Ectodermal cell (in vitro differentiated cells): Measurements from ENCODE around the gene CPAMD8.

ENCODE experiments used
- H3K27ac ChIP-seq: 2 replicates; pipeline ENCODE4 v1.7.0; 2013; ENCODE audit warnings: mild to moderate bottlenecking, low read depth, low read length; ENCODE audit not compliant: insufficient read depth, poor library complexity, severe bottlenecking
- H3K27me3 ChIP-seq: 2 replicates; pipeline ENCODE4 v1.7.0; 2013; ENCODE audit warnings: mild to moderate bottlenecking, low read length; ENCODE audit not compliant: insufficient read depth, control insufficient read depth, poor library complexity, severe bottlenecking
- H3K36me3 ChIP-seq: one replicate; pipeline ENCODE4 v1.7.0; 2013; ENCODE audit warnings: low read length; ENCODE audit not compliant: control insufficient read depth, insufficient read depth
- H3K4me1 ChIP-seq: one replicate; pipeline ENCODE4 v1.7.0; 2013; ENCODE audit warnings: low read length; ENCODE audit not compliant: control insufficient read depth, insufficient read depth
- H3K4me3 ChIP-seq: 2 replicates; pipeline ENCODE4 v1.7.0; 2013; ENCODE audit warnings: low read depth, low read length, control low read depth; ENCODE audit not compliant: insufficient read depth
- H3K9me3 ChIP-seq: 2 replicates; pipeline ENCODE4 v1.7.0; 2013; ENCODE audit warnings: mild to moderate bottlenecking, low read length, moderate library complexity; ENCODE audit not compliant: control insufficient read depth
- WGBS, 2 experiments: methylation state at CpG; one replicate each; pipeline ENCODE4 v1.1.7; 2013; ENCODE audit warnings: missing lambda C conversion rate in 2 of 2; 5-methylcytosine and 5-hydroxymethylcytosine counted together

CPAMD8 gene

DNA sequence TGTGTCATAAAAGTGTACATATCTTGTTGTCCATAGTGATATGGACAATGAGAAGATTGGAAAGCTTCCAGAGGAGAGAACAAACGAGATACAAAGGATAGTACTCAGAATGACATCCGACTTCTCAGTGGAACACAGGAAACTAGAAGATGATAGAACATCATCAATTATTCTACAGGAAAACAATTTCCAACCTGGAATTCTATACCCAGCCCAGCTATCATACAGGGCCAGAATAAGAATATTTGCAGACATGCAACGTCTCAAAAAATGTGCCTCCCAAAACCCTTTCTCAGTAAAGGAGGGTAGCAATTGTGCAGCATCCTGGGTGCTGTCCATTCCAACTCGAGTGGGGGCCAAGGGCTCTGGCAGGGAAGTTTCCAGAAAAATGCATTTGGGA, 113.8 kb downstream of the CPAMD8 start:
- H3K4me3 ChIP-seq: no peak overlapping the region
- 82 to 93% methylated on average over 4 of the region's 4 CpGs for WGBS, 2 experiments
- peaks cover 5% of the 10 kb centered on the region for H3K36me3 ChIP-seq

DNA sequence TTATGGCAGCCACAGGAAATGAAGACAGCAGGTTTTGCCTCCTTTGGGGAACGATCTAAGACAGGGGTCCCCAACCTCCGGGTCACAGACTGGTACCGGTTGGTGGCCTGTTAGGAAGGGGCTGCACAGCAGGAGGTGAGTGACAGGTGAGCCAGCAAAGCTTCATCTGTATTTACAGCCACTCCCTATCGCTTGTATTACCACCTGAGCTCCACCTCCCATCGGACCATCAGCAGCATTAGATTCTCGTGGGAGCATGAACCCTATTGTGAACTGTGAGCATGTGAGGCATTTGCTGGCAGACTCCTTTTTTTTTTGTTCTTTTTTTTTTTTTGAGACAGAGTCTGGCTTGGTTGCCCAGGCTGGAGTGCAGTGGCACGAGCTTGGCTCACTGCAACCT, 115.6 kb downstream of the CPAMD8 start:
- H3K36me3 ChIP-seq: peaks cover 5% of the 10 kb centered on the region
- H3K4me1 ChIP-seq: no peaks in the 10 kb centered on the region
- no peaks in the 10 kb centered on the region for H3K9me3 ChIP-seq
- H3K27ac ChIP-seq: no peak overlapping the region
- H3K4me3 ChIP-seq: no peak overlapping the region
- 92% methylated on average over 7 of the region's 7 CpGs for WGBS, 2 experiments
- H3K27me3 ChIP-seq: no peaks in the 10 kb centered on the region

More for the DNA sequence above, 113.8 kb downstream of the CPAMD8 start:
- Histone ChIP-seq H3K27me3 (no peaks in the 10 kb centered on the region), H3K4me1 (no peaks in the 10 kb centered on the region), H3K27ac (no peak overlapping the region), H3K9me3 (no peaks in the 10 kb centered on the region)

DNA sequence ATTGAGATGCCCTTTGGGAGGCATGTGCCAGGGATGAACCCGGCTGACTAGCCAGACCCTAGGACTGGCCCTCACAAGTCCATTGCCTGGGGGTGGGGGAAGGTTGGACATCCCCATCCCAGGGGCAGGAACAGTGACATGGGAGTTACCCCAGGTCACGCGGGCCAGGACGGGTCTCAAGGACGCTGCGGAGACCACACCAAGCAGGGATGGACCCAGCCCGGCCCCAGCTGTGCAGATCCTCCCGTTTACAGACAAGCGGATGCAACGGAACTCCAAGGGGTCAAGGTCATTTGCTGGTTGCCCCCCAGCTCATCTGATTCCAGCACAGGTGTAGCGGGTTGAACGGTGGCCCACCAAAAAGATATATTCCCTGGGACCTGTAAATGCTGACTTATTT, 117.9 kb downstream of the CPAMD8 start:
- H3K27me3 ChIP-seq: no peaks in the 10 kb centered on the region
- 86 to 88% methylated on average over 12 of the region's 12 CpGs for WGBS, 2 experiments
- no peaks in the 10 kb centered on the region for H3K9me3 ChIP-seq
- no peaks in the 10 kb centered on the region for H3K4me1 ChIP-seq
- H3K27ac ChIP-seq: no peak overlapping the region
- peaks cover 4% of the 10 kb centered on the region for H3K36me3 ChIP-seq
- H3K4me3 ChIP-seq: no peak overlapping the region

DNA sequence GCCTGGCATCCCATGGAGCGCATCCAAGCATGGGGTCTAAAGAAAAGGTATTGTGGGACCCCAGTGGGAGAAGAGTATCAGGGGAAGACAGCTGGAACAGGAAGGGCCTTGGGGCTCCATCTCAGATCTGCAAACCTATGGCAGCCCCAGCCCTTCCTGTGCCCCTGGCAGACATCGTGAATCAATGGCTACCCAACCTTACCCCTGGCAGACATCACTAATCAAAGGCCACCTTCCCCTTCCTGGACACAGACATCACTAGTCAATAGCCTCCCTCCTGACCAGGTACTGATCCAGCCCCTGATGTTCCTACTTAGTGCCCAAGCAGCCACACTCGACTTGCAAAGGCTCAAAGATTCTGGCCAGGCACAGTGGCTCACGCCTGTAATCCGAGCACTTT, 122.0 kb downstream of the CPAMD8 start:
- H3K27me3 ChIP-seq: no peaks in the 10 kb centered on the region
- H3K27ac ChIP-seq: no peak overlapping the region
- no peaks in the 10 kb centered on the region for H3K9me3 ChIP-seq
- H3K36me3 ChIP-seq: no peaks in the 10 kb centered on the region
- H3K4me3 ChIP-seq: no peak overlapping the region
- no peaks in the 10 kb centered on the region for H3K4me1 ChIP-seq
- 84 to 89% methylated on average over 5 of the region's 5 CpGs for WGBS, 2 experiments

DNA sequence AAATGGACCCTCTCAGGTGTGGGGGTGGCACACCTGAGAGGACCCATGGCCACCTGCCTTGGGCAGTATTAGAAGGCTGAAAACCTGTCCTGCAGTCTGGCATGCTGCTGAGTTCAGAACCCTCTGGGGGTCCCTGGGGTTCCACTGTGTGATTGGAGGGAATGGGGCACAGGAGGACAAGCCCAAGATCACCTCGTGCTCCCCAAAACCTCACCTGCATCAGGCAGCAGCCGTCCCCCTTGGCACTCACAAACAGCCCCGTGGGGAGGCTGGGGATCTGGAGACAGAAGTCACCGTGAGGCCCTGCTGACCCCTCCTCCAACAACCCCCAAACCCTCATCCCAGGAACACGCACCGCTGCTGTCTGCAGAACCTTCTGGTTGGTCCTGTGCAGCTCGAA, 123.3 kb downstream of the CPAMD8 start:
- H3K4me1 ChIP-seq: no peaks in the 10 kb centered on the region
- no peaks in the 10 kb centered on the region for H3K9me3 ChIP-seq
- H3K4me3 ChIP-seq: no peak overlapping the region
- WGBS, 2 experiments: 92 to 96% methylated on average over 7 of the region's 7 CpGs
- H3K36me3 ChIP-seq: no peaks in the 10 kb centered on the region
- peaks cover 9% of the 10 kb centered on the region for H3K27me3 ChIP-seq
- H3K27ac ChIP-seq: no peak overlapping the region

DNA sequence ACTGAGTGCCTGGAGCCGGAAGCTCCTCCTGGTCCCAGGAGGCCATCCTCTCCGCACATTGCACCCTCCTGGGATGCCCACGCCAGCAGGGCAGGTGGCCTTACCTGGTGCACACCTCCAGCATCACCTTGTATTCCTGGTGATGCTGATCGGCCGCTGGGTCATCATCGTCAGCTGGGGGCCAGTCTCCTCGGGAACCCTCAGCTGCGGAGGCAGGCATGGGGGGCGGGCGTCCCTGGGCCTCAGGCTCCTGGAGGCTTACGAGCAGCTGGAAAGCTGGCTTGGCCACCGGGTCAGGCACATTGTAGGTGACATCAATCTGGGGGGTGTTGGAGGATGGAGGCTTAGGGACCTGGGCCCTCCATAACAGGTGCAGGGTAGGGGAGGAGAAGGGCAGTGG, 124.1 kb downstream of the CPAMD8 start:
- Histone ChIP-seq H3K4me1 (no peaks in the 10 kb centered on the region), H3K36me3 (no peaks in the 10 kb centered on the region), H3K4me3 (no peak overlapping the region), H3K27ac (no peak overlapping the region), H3K9me3 (no peaks in the 10 kb centered on the region), H3K27me3 (peaks cover 17% of the 10 kb centered on the region)
- WGBS, 2 experiments: 94% methylated on average over 12 of the region's 12 CpGs

DNA sequence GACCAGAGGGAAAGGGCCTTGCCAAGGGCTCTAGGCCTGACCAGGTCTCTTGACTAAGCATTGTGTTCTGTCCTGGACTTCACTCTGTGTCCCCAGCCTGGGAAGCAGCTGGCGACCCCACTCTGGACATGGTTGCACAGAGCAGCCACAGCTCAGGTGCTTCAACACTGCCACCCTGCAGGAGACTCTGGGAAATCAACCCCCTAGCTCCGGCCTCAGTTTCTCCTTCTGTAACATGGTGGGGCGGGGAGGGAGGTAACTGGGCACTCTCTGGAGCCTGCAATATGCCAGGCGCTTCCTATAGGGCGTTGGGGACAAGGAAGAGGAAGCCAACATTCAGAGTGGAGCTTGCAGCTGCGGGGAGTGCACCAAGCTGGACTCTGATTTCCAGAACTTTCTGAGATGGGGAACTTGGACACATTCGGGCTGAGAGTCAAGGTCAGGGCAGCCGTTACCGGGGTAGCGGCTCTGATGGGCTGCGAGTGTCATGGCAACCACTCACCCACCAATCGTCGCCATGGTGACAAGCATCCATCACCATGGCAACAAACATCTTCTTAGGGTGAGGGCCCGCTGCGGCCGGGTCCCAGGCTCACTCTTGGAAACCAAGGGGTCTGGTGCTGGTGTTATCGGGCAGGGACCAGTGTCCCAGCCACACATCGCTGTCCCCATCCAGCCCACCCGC, 125.0 kb downstream of the CPAMD8 start:
- H3K36me3 ChIP-seq: no peaks in the 10 kb centered on the region
- H3K4me1 ChIP-seq: no peaks in the 10 kb centered on the region
- H3K27me3 ChIP-seq: peaks cover 20% of the 10 kb centered on the region
- WGBS, 2 experiments: 92% methylated on average over 19 of the region's 19 CpGs
- H3K4me3 ChIP-seq: no peak overlapping the region
- H3K9me3 ChIP-seq: no peaks in the 10 kb centered on the region
- H3K27ac ChIP-seq: no peak overlapping the region

DNA sequence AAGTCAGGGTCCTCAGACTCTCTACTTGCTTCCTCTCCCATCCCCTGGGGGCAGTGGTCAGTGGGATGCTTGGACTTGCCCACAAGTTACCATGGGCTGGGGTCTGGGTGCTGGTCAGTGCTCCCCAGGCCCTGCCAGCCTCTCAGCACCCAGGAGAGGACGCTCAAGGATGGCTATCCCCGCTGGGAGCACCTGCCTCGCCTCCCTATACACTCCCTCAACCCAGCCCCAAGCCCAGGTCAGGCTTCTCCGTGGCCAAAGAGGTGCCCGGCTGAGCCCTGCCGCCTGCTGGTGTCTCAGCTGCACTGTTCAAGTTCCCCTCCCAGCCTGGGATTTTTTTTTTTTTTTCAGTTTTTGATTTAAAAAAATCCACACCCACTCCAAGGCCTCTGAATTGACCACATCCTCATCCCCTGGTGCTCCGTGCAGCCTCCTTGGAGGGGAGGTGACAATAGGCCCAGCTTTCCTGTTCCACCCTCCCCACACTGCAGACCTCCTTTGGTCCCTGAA, 127.0 kb downstream of the CPAMD8 start:
- H3K9me3 ChIP-seq: no peaks in the 10 kb centered on the region
- no peaks in the 10 kb centered on the region for H3K36me3 ChIP-seq
- H3K4me3 ChIP-seq: no peak overlapping the region
- WGBS, 2 experiments: 26 to 28% methylated on average over 7 of the region's 7 CpGs
- peaks cover 35% of the 10 kb centered on the region for H3K27me3 ChIP-seq
- peaks cover 4% of the 10 kb centered on the region for H3K4me1 ChIP-seq
- no peak overlapping the region for H3K27ac ChIP-seq

DNA sequence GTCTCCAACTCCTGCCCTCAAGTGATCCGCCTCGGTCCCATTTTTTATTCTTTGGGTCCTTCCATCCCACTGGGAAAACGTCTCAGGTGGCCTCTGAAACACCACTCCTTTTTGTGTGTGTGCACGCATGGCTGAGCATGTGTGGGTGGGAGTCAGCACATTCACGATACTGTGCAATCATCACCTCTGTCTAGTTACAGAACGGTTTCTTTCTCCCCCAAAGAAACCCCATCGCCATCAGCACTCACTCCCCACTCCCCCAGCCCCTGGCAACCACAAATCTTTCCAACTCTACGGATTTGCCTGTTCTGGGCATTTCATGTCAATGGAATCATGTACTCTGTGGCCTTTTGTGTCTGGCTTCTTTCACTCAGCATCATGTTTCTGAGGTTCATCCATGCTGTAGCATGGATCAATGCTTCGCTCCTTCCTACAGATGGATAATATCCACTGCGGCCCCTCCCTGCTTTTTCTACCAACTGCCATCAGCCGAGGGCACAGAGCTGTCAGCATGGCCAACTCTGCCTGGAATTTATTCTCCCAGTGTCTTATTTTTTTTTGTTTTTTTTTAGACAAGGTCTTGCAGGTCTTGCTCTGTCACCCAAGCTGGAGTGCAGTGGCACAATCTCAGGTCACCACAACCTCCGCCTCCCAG, 128.1 kb downstream of the CPAMD8 start:
- Histone ChIP-seq H3K9me3 (no peaks in the 10 kb centered on the region), H3K27ac (no peak overlapping the region), H3K36me3 (no peaks in the 10 kb centered on the region), H3K27me3 (peaks cover 35% of the 10 kb centered on the region), H3K4me3 (no peak overlapping the region), H3K4me1 (peaks cover 4% of the 10 kb centered on the region)
- 87 to 89% methylated on average over 12 of the region's 12 CpGs for WGBS, 2 experiments

DNA sequence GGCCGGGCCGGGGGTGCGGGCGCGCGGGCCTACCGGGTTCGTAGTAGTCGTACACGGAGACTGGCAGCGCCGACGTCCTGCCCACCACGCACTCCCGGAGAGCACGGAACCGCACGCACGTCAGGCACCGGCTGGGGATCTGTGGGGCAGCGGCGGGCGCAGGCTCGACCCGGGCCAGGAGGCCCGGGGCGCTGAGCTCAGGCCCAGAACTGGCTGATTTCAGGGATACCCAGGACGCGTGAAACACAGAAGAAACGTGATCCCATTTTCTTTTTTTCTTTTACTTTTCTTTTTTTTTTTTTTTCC, 128.8 kb downstream of the CPAMD8 start:
- WGBS, 2 experiments: 7 to 9% methylated on average over 30 of the region's 30 CpGs
- Histone ChIP-seq H3K27ac (no peak overlapping the region), H3K4me3 (peak overlapping the region; percentile 48), H3K36me3 (no peaks in the 10 kb centered on the region), H3K4me1 (peaks cover 4% of the 10 kb centered on the region), H3K27me3 (peaks cover 35% of the 10 kb centered on the region), H3K9me3 (no peaks in the 10 kb centered on the region)
